GM10248 (cell line): ENCODE measurements around the gene TECPR2.
"Not testable (repeated sequence)": the region's sequence is repeated elsewhere in the genome, so short reads cannot be mapped to it uniquely, and the experiment has no call there.

ENCODE experiments used
- CTCF ChIA-PET: fragments of 300-600 bp; sonication (Branson Sonifier 250); formaldehyde crosslinking; extraction: SDS; loops from one replicate; lab custom pipeline; 2021; ENCODE audit warnings: antibody characterized with exemption; lab: Yijun Ruan, JAX
- POLR2A ChIA-PET: fragments of 350-650 bp; sonication (Branson Sonifier 250); formaldehyde crosslinking; extraction: SDS; loops from one replicate; lab custom pipeline; 2020; ENCODE audit warnings: antibody characterized with exemption; lab: Yijun Ruan, JAX
- DNase-seq: peaks from one replicate; pipeline ENCODE4 v3.0.0; 2012; ENCODE audit errors: extremely low spot score
- CTCF ChIP-seq: IDR thresholded peaks from 2 replicates; pipeline ENCODE4 v1.5.1; 2012; ENCODE audit warnings: mild to moderate bottlenecking, low read depth; ENCODE audit errors: extremely low read depth, missing control alignments, control extremely low read depth

Gene TECPR2

GRCh38 chr14:102514987-102515733 is 152.4 kb downstream of the TECPR2 start:
- POLR2A ChIA-PET: no interaction called here
- CTCF ChIA-PET: interaction anchor here (1.0 to 3.4 kb wide), 9 partner anchors 8 to 198 kb away, joined by 3 to 21 read pairs (median 6); partner anchors contain the start of genes CINP and TECPR2
- TF ChIP-seq CTCF: no peak
- DNase-seq: no peak

- CTCF ChIA-PET: interaction anchor here (0.7 to 4.7 kb wide), 12 partner anchors 9 to 199 kb away, joined by 3 to 30 read pairs (median 6); partner anchors contain the start of genes CINP and TECPR2
- DNase-seq: peak; percentile 84
- POLR2A ChIA-PET: interaction anchor here (0.7 kb wide), 1 partner anchor 22 kb away, joined by 6 read pairs; no protein-coding TSS in a partner anchor
- peak; percentile 83 for TF ChIP-seq CTCF
These were observed 154.0 kb downstream of the TECPR2 start for GRCh38 chr14:102516531-102517391.

GRCh38 chr14:102517392-102518062 is 154.8 kb downstream of the TECPR2 start:
- DNase-seq: no peak
- CTCF ChIA-PET: interaction anchor here (0.9 to 4.7 kb wide), 4 partner anchors 9 to 123 kb away, joined by 3 to 30 read pairs (median 3); no protein-coding TSS in a partner anchor
- TF ChIP-seq CTCF: no peak
- POLR2A ChIA-PET: no interaction called here

GRCh38 chr14:102518063-102518648 is 155.4 kb downstream of the TECPR2 start:
- DNase-seq: no peak
- TF ChIP-seq CTCF: no peak
- ChIA-PET POLR2A (no interaction called here), CTCF (interaction anchor here (0.8 to 4.7 kb wide), 5 partner anchors 10 to 123 kb away, joined by 3 to 30 read pairs (median 3); no protein-coding TSS in a partner anchor)

- DNase-seq, POLR2A ChIA-PET: not testable (repeated sequence)
- CTCF ChIA-PET: interaction anchor here (4.7 kb wide), 1 partner anchor 82 kb away, joined by 30 read pairs; no protein-coding TSS in a partner anchor
These were observed 157.0 kb downstream of the TECPR2 start for GRCh38 chr14:102519709-102520108.

GRCh38 chr14:102523200-102523568 is 160.4 kb downstream of the TECPR2 start:
- POLR2A ChIA-PET: no interaction called here
- DNase-seq: no peak
- CTCF ChIA-PET: interaction anchor here (1.0 to 3.1 kb wide), 11 partner anchors 8 to 205 kb away, joined by 3 to 25 read pairs (median 5); partner anchors contain the start of genes ANKRD9 and ZNF839
- no peak for TF ChIP-seq CTCF
